ENCODE measurements around the gene BCL6B. TPM values are rescaled to one million over a fixed set of nuclear protein-coding genes. Genes with fewer than 3 reads are reported as not detected.

Gene BCL6B
- total and polyA plus RNA-seq, 10 of the 15 experiments (the other 5 are each of a cell fraction or from before 2014, with no cell fraction given): 0.06 to 0.85 (median 0.11) TPM; not detected in 1

- POLR2A ChIA-PET: interaction anchor here (0.5 kb wide), 1 partner anchor 21 kb away, joined by 3 read pairs; no protein-coding TSS in a partner anchor
- H4K20me1 ChIP-seq (ENCODE audit: control insufficient read depth, insufficient read depth): no peaks in the 10 kb centered on the region
- H3K27me3 ChIP-seq (replicated peaks in 1 of 2; ENCODE audit: control insufficient read depth in 2 of 2, insufficient read depth in 2 of 2, low read length in 1 of 2): no peaks in the 10 kb centered on the region
- no peak for TF ChIP-seq ZSCAN29 (IDR thresholded peaks at IDR 0.05)
- TF ChIP-seq KDM1A (IDR thresholded peaks at IDR 0.05; ENCODE audit: borderline replicate concordance): no peak
- TF ChIP-seq IKZF1 (conservative IDR thresholded peaks at IDR 0.05): peak; percentile 33; the same call in 1 of the 2 replicates
- 0 out of 2 replicates have a peak, but pooled peaks have one; percentile 5 for TF ChIP-seq TCF12 (IDR thresholded peaks at IDR 0.05; ENCODE audit: low read depth, low read length)
- 0 out of 2 replicates have a peak, but pooled peaks have one; percentile 34 for TF ChIP-seq PAX5 (IDR thresholded peaks at IDR 0.05; ENCODE audit: borderline replicate concordance, low read depth, low read length)
- TF ChIP-seq EGR1 (IDR thresholded peaks at IDR 0.05; ENCODE audit: borderline replicate concordance in 1 of 2, low read depth in 2 of 2, low read length in 2 of 2): peak in 1 of 2 experiments; percentile 35; a peak in 1 of 3 replicates
- TF ChIP-seq IKZF2 (IDR thresholded peaks at IDR 0.05): peak in 1 of 2 experiments; percentile 39; a peak in 1 of 4 replicates
- TF ChIP-seq, protein P1, sequence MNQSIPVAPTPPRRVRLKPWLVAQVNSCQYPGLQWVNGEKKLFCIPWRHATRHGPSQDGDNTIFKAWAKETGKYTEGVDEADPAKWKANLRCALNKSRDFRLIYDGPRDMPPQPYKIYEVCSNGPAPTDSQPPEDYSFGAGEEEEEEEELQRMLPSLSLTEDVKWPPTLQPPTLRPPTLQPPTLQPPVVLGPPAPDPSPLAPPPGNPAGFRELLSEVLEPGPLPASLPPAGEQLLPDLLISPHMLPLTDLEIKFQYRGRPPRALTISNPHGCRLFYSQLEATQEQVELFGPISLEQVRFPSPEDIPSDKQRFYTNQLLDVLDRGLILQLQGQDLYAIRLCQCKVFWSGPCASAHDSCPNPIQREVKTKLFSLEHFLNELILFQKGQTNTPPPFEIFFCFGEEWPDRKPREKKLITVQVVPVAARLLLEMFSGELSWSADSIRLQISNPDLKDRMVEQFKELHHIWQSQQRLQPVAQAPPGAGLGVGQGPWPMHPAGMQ (IDR thresholded peaks at IDR 0.05; ENCODE audit: borderline replicate concordance): peak; percentile 42; the same call in 1 of the 2 replicates
- peak; percentile 29; the same call in 1 of the 2 replicates for TF ChIP-seq EED (IDR thresholded peaks at IDR 0.05; ENCODE audit: low read depth)
- TF ChIP-seq, protein P2, sequence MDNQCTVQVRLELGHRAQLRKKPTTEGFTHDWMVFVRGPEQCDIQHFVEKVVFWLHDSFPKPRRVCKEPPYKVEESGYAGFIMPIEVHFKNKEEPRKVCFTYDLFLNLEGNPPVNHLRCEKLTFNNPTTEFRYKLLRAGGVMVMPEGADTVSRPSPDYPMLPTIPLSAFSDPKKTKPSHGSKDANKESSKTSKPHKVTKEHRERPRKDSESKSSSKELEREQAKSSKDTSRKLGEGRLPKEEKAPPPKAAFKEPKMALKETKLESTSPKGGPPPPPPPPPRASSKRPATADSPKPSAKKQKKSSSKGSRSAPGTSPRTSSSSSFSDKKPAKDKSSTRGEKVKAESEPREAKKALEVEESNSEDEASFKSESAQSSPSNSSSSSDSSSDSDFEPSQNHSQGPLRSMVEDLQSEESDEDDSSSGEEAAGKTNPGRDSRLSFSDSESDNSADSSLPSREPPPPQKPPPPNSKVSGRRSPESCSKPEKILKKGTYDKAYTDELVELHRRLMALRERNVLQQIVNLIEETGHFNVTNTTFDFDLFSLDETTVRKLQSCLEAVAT (IDR thresholded peaks at IDR 0.05): peak; percentile 53; the same call in 1 of the 2 replicates
- peak; percentile 36; the same call in 1 of the 2 replicates for TF ChIP-seq POLR2A (IDR thresholded peaks at IDR 0.05; ENCODE audit: low read depth, low read length)
- 0 out of 2 replicates have a peak, but pooled peaks have one; percentile 32 for TF ChIP-seq GATAD2B (conservative IDR thresholded peaks at IDR 0.05; ENCODE audit: low read depth)
- peak; percentile 92 for TF ChIP-seq RUNX3 (IDR thresholded peaks at IDR 0.05; ENCODE audit: low read length)
- TF ChIP-seq, protein P3, sequence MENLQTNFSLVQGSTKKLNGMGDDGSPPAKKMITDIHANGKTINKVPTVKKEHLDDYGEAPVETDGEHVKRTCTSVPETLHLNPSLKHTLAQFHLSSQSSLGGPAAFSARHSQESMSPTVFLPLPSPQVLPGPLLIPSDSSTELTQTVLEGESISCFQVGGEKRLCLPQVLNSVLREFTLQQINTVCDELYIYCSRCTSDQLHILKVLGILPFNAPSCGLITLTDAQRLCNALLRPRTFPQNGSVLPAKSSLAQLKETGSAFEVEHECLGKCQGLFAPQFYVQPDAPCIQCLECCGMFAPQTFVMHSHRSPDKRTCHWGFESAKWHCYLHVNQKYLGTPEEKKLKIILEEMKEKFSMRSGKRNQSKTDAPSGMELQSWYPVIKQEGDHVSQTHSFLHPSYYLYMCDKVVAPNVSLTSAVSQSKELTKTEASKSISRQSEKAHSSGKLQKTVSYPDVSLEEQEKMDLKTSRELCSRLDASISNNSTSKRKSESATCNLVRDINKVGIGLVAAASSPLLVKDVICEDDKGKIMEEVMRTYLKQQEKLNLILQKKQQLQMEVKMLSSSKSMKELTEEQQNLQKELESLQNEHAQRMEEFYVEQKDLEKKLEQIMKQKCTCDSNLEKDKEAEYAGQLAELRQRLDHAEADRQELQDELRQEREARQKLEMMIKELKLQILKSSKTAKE (IDR thresholded peaks at IDR 0.05; ENCODE audit: low read depth, poor library complexity, severe bottlenecking): no peak
- TF ChIP-seq, protein P4, sequence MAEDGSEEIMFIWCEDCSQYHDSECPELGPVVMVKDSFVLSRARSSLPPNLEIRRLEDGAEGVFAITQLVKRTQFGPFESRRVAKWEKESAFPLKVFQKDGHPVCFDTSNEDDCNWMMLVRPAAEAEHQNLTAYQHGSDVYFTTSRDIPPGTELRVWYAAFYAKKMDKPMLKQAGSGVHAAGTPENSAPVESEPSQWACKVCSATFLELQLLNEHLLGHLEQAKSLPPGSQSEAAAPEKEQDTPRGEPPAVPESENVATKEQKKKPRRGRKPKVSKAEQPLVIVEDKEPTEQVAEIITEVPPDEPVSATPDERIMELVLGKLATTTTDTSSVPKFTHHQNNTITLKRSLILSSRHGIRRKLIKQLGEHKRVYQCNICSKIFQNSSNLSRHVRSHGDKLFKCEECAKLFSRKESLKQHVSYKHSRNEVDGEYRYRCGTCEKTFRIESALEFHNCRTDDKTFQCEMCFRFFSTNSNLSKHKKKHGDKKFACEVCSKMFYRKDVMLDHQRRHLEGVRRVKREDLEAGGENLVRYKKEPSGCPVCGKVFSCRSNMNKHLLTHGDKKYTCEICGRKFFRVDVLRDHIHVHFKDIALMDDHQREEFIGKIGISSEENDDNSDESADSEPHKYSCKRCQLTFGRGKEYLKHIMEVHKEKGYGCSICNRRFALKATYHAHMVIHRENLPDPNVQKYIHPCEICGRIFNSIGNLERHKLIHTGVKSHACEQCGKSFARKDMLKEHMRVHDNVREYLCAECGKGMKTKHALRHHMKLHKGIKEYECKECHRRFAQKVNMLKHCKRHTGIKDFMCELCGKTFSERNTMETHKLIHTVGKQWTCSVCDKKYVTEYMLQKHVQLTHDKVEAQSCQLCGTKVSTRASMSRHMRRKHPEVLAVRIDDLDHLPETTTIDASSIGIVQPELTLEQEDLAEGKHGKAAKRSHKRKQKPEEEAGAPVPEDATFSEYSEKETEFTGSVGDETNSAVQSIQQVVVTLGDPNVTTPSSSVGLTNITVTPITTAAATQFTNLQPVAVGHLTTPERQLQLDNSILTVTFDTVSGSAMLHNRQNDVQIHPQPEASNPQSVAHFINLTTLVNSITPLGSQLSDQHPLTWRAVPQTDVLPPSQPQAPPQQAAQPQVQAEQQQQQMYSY (CRISPR knock-in tag; IDR thresholded peaks at IDR 0.05): no peak
- peaks cover 0 to 4% of the 10 kb centered on the region in 2 experiments; a peak in 2 of 4 replicates for H3K36me3 ChIP-seq (ENCODE audit: control insufficient read depth in 2 of 2, insufficient read depth in 2 of 2, low read length in 1 of 2)
- H3K79me2 ChIP-seq (ENCODE audit: control insufficient read depth, insufficient read depth, low read length): peaks cover 33% of the 10 kb centered on the region
- H3K4me1 ChIP-seq (ENCODE audit: control insufficient read depth, insufficient read depth, low read length): peaks cover 37% of the 10 kb centered on the region
- RAD21 ChIA-PET (ENCODE audit: unreplicated experiment): no interaction called here
- CTCF ChIA-PET: interaction anchor here (0.6 to 8.8 kb wide), 5 partner anchors 10 to 174 kb away, joined by 3 to 167 read pairs (median 4); partner anchors contain the start of gene RNASEK
- ATAC-seq (no peak), FAIRE-seq (no peak), DNase-seq (ENCODE audit: low read depth, low spot score) (no peak)
- H3K9me3 ChIP-seq (replicated peaks; ENCODE audit: control insufficient read depth, insufficient read depth, low read length): no peaks in the 10 kb centered on the region
- in situ Hi-C loops (cut with MboI): no loop called here
- no peak overlapping the region; the same call in 1 of the 2 replicates for H3K4me2 ChIP-seq (ENCODE audit: control insufficient read depth, insufficient read depth)
- H3K4me3 ChIP-seq: no peak overlapping the region
- no peak overlapping the region for H2AFZ ChIP-seq (ENCODE audit: control insufficient read depth, low read depth, low read length)
- SMC1A ChIA-PET (ENCODE audit: uncharacterized antibody, unreplicated experiment): interaction anchor here (1.7 kb wide), 1 partner anchor 175 kb away, joined by 6 read pairs; no protein-coding TSS in a partner anchor
- BruUV-seq (replicated peaks): no TSS peak
- H3K9ac ChIP-seq (ENCODE audit: control insufficient read depth, insufficient read depth, low read length): no peak overlapping the region
- WGBS (ENCODE audit: insufficient coverage, insufficient replicate concordance, low lambda C conversion rate, missing lambda C conversion rate): 42% methylated on average over 12 of the region's 12 CpGs
- intact Hi-C loops (cut with micrococcal nuclease; ENCODE audit: unreplicated experiment): loop anchor here (10.0 kb wide), 1 partner anchor 263 kb away; the partner anchor contains the start of gene XAF1
- no peak overlapping the region for H3K27ac ChIP-seq (ENCODE audit: control insufficient read depth, insufficient read depth)
Measured at GRCh38 chr17:7017827-7018200, 5.0 kb upstream of the BCL6B start.

All from GM12878 (cell line).